Thyroid gland (tissue), 4 donors: Measurements from ENCODE around the gene MAPKAPK2.

ENCODE experiments used
- CTCF ChIP-seq, 6 experiments: fragments of 200-600 bp in 3 of 6; fragments of 450-650 bp in 3 of 6; sonication (generic) in 3 of 6; IDR thresholded peaks; one replicate each; pipeline ENCODE4 v1.5.1; 2016 to 2019; ENCODE audit warnings: antibody characterized with exemption in 6 of 6, mild to moderate bottlenecking in 2 of 6, inconsistent platforms in 1 of 6, moderate library complexity in 1 of 6
- POLR2A ChIP-seq, 2 donors: fragments of 450-650 bp; IDR thresholded peaks; one replicate each; pipeline ENCODE4 v1.6.1; 2017; ENCODE audit warnings: antibody characterized with exemption in 2 of 2, mild to moderate bottlenecking in 2 of 2, moderate library complexity in 1 of 2

- no peak for TF ChIP-seq CTCF (IDR thresholded peaks at IDR 0.05)
- no peak for TF ChIP-seq POLR2A (IDR thresholded peaks at IDR 0.05)
Observed at GRCh38 chr1:206716159-206716869, 31.6 kb downstream of the MAPKAPK2 start.
